ENCODE data around the gene ARHGEF9. TPM values are rescaled to one million over a fixed set of nuclear protein-coding genes. Genes with fewer than 3 reads are reported as not detected.
A peak's percentile ranks its signal among the peaks of the same experiment; 100 is the strongest.
"Not testable (repeated sequence)": the region's sequence is repeated elsewhere in the genome, so short reads cannot be mapped to it uniquely, and the experiment has no call there.

ARHGEF9 gene
- total RNA-seq = 10 to 100 TPM in 2 of 3 donors, 1 to 10 TPM in 1; 9.3 to 28.0 (median 16.1) TPM

GRCh38 chrX:63784902-63785707, at the start of gene ARHGEF9:
TSS of gene ARHGEF9 (minus strand) at chrX:63785214. CDS start at chrX:63785145, 69 bp downstream.
- peak within 1 kb of the TSS in 1 of 2 donors; percentile 16 for H3K27ac ChIP-seq

GRCh38 chrX:63825446-63825845, 40.4 kb upstream of the ARHGEF9 start:
- H3K4me3 ChIP-seq; H3K27me3 ChIP-seq; H3K4me1 ChIP-seq; DNase-seq (ENCODE audit: low spot score in 2 of 2); H3K27ac ChIP-seq; intact Hi-C loops (cut with DNase I; ENCODE audit: low total_unique reads); H3K36me3 ChIP-seq: not testable (repeated sequence)
- peaks cover 18 to 45% of the 10 kb centered on the region in 2 donors for H3K9me3 ChIP-seq

More at GRCh38 chrX:63784902-63785707, at the start of gene ARHGEF9:
- intact Hi-C loops (cut with DNase I; ENCODE audit: low total_unique reads) = no loop called here
- no peak for DNase-seq (ENCODE audit: low spot score in 2 of 2)
- no peak for TF ChIP-seq POLR2AphosphoS5 (IDR thresholded peaks at IDR 0.05)
- no peak for TF ChIP-seq CTCF (IDR thresholded peaks at IDR 0.05)
- TF ChIP-seq POLR2A (IDR thresholded peaks at IDR 0.05) = no peak
- Histone ChIP-seq H3K27me3 (peaks cover 0 to 38% of the 10 kb centered on the region in 2 donors), H3K4me3 (peak within 1 kb of the TSS; percentile 43 to 70 (median 52)), H3K9me3 (peaks cover 0 to 2% of the 10 kb centered on the region in 2 donors), H3K4me1 (no peaks in the 10 kb centered on the region), H3K36me3 (no peaks in the 10 kb centered on the region)

- Histone ChIP-seq H3K4me1 (no peaks in the 10 kb centered on the region), H3K27ac (no peak overlapping the region), H3K9me3 (peaks cover 6 to 11% of the 10 kb centered on the region in 2 donors), H3K36me3 (no peaks in the 10 kb centered on the region), H3K27me3 (peaks cover 0 to 7% of the 10 kb centered on the region in 2 donors), H3K4me3 (no peak overlapping the region)
- DNase-seq (ENCODE audit: low spot score in 2 of 2) = no peak
- TF ChIP-seq CTCF (IDR thresholded peaks at IDR 0.05) (no peak), POLR2AphosphoS5 (IDR thresholded peaks at IDR 0.05) (no peak), POLR2A (IDR thresholded peaks at IDR 0.05) (no peak)
- intact Hi-C loops (cut with DNase I; ENCODE audit: low total_unique reads) = no loop called here
Observed at GRCh38 chrX:63818156-63818555, 33.1 kb upstream of the ARHGEF9 start.

GRCh38 chrX:63817696-63818095, 32.7 kb upstream of the ARHGEF9 start:
- Histone ChIP-seq H3K27ac (no peak overlapping the region), H3K27me3 (peaks cover 0 to 7% of the 10 kb centered on the region in 2 donors), H3K9me3 (peaks cover 3 to 7% of the 10 kb centered on the region in 2 donors), H3K36me3 (no peaks in the 10 kb centered on the region), H3K4me3 (no peak overlapping the region), H3K4me1 (no peaks in the 10 kb centered on the region)
- no peak for TF ChIP-seq POLR2A (IDR thresholded peaks at IDR 0.05)
- TF ChIP-seq CTCF (IDR thresholded peaks at IDR 0.05) = no peak
- no peak for TF ChIP-seq POLR2AphosphoS5 (IDR thresholded peaks at IDR 0.05)
- DNase-seq (ENCODE audit: low spot score in 2 of 2) = no peak
- intact Hi-C loops (cut with DNase I; ENCODE audit: low total_unique reads) = no loop called here

- TF ChIP-seq POLR2AphosphoS5 (IDR thresholded peaks at IDR 0.05) (no peak), CTCF (IDR thresholded peaks at IDR 0.05) (no peak), POLR2A (IDR thresholded peaks at IDR 0.05) (no peak)
- H3K9me3 ChIP-seq = no peaks in the 10 kb centered on the region
- peaks cover 0 to 23% of the 10 kb centered on the region in 2 donors for H3K27me3 ChIP-seq
- no peaks in the 10 kb centered on the region for H3K36me3 ChIP-seq
- H3K4me1 ChIP-seq = no peaks in the 10 kb centered on the region
- H3K4me3 ChIP-seq = no peak overlapping the region
- no peak overlapping the region for H3K27ac ChIP-seq
- intact Hi-C loops (cut with DNase I; ENCODE audit: low total_unique reads) = no loop called here
- DNase-seq (ENCODE audit: low spot score in 2 of 2) = no peak
Observed at GRCh38 chrX:63812823-63813222, 27.8 kb upstream of the ARHGEF9 start.
